ENCODE results near the gene USP40. TPM values are rescaled to one million over a fixed set of nuclear protein-coding genes. Genes with fewer than 3 reads are reported as not detected.

USP40 gene
- total and polyA plus RNA-seq, 2 of the 8 experiments (the other 6 are each of a cell fraction or from before 2014, with no cell fraction given): 12.0 to 15.7 TPM

- TF ChIP-seq EZH2 (IDR thresholded peaks at IDR 0.05; ENCODE audit: low read depth, low read length, severe bottlenecking) (no peak), TBP (IDR thresholded peaks at IDR 0.05; ENCODE audit: low read depth, low read length) (no peak)
Measured at GRCh38 chr2:233468741-233469110, 97.9 kb downstream of the USP40 start (continued).
